OCI-LY1 (cell line): ENCODE data around the gene COMMD1.
"Not testable (repeated sequence)": the region's sequence is repeated elsewhere in the genome, so short reads cannot be mapped to it uniquely, and the experiment has no call there.

Experiments
- EZH2 ChIP-seq: fragments of 200-600 bp; sonication (generic), shearing (Covaris generic); IDR thresholded peaks from 2 replicates; pipeline ENCODE4 v1.8.0; 2017; ENCODE audit warnings: borderline replicate concordance, mixed run types, mild to moderate bottlenecking, antibody characterized with exemption, low read length, moderate library complexity, mixed read lengths
- TF ChIP-seq, protein P1 (sequence below): fragments of 200-600 bp; sonication (generic), shearing (Covaris generic); IDR thresholded peaks from 2 replicates; pipeline ENCODE4 v1.5.1; 2017; ENCODE audit warnings: mild to moderate bottlenecking, antibody characterized with exemption, low read length, moderate library complexity, mixed read lengths

DNA sequence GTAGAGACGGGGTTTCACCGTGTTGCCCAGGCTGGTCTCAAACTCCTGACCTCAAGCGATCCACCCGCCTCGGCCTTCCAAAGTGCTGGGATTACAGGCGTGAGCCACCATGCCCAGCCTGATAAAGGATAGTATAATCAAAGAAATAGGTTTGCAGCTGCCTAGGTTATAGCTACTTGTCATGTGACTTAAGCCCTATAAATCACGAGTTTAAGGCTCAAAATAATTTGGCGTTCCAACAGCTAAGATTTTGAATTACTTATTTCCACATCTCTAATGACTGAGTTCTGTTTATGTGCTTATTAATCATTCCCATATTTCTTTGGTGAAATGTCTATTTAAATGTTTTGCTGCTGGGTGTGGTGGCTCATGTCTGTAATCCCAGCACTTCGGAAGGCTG, 49.4 kb downstream of the COMMD1 start:
- not testable (repeated sequence) for TF ChIP-seq EZH2
- TF ChIP-seq, protein P1, sequence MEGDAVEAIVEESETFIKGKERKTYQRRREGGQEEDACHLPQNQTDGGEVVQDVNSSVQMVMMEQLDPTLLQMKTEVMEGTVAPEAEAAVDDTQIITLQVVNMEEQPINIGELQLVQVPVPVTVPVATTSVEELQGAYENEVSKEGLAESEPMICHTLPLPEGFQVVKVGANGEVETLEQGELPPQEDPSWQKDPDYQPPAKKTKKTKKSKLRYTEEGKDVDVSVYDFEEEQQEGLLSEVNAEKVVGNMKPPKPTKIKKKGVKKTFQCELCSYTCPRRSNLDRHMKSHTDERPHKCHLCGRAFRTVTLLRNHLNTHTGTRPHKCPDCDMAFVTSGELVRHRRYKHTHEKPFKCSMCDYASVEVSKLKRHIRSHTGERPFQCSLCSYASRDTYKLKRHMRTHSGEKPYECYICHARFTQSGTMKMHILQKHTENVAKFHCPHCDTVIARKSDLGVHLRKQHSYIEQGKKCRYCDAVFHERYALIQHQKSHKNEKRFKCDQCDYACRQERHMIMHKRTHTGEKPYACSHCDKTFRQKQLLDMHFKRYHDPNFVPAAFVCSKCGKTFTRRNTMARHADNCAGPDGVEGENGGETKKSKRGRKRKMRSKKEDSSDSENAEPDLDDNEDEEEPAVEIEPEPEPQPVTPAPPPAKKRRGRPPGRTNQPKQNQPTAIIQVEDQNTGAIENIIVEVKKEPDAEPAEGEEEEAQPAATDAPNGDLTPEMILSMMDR: not testable (repeated sequence)
